Measurements from ENCODE around the gene MRPS9. TPM values are rescaled to one million over a fixed set of nuclear protein-coding genes. Genes with fewer than 3 reads are reported as not detected.

Gene MRPS9
- total RNA-seq, 1 donor from 2014 or later: 26.5 TPM

DNA sequence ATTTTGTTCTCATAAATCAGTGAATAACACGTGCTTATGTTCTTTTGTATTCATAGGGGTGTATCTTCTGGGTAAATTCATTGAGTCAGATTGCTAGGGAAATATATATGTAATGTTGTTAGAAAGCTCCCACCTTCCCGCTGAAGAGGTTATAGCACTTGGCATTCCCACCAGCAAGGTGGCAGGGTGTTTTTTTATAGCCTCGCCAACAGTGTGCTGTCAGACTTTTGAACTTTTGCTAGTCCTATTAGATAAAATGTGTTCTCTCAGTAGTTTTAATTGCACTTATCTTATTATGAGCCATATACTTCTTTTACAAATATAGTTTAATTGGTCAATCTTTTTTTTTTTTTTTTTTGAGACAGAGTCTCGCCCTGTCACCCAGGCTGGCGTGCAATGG lies 31.0 kb downstream of the MRPS9 start:
- ChIA-PET POLR2A (no interaction called here), CTCF (no interaction called here)
- ATAC-seq (ENCODE audit: low read depth): no peak
- Mint-ChIP-seq H3K9me3 (no peaks in the 10 kb centered on the region), H3K27me3 (no peaks in the 10 kb centered on the region), H3K4me1 (no peaks in the 10 kb centered on the region), H3K4me3 (no peak overlapping the region), H3K27ac (no peak overlapping the region), H3K36me3 (ENCODE audit: low read depth) (peaks cover 42% of the 10 kb centered on the region)
- TF ChIP-seq, protein P1, sequence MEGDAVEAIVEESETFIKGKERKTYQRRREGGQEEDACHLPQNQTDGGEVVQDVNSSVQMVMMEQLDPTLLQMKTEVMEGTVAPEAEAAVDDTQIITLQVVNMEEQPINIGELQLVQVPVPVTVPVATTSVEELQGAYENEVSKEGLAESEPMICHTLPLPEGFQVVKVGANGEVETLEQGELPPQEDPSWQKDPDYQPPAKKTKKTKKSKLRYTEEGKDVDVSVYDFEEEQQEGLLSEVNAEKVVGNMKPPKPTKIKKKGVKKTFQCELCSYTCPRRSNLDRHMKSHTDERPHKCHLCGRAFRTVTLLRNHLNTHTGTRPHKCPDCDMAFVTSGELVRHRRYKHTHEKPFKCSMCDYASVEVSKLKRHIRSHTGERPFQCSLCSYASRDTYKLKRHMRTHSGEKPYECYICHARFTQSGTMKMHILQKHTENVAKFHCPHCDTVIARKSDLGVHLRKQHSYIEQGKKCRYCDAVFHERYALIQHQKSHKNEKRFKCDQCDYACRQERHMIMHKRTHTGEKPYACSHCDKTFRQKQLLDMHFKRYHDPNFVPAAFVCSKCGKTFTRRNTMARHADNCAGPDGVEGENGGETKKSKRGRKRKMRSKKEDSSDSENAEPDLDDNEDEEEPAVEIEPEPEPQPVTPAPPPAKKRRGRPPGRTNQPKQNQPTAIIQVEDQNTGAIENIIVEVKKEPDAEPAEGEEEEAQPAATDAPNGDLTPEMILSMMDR (IDR thresholded peaks at IDR 0.05): no peak
- intact Hi-C loops (cut with micrococcal nuclease): no loop called here
- no peak for DNase-seq

DNA sequence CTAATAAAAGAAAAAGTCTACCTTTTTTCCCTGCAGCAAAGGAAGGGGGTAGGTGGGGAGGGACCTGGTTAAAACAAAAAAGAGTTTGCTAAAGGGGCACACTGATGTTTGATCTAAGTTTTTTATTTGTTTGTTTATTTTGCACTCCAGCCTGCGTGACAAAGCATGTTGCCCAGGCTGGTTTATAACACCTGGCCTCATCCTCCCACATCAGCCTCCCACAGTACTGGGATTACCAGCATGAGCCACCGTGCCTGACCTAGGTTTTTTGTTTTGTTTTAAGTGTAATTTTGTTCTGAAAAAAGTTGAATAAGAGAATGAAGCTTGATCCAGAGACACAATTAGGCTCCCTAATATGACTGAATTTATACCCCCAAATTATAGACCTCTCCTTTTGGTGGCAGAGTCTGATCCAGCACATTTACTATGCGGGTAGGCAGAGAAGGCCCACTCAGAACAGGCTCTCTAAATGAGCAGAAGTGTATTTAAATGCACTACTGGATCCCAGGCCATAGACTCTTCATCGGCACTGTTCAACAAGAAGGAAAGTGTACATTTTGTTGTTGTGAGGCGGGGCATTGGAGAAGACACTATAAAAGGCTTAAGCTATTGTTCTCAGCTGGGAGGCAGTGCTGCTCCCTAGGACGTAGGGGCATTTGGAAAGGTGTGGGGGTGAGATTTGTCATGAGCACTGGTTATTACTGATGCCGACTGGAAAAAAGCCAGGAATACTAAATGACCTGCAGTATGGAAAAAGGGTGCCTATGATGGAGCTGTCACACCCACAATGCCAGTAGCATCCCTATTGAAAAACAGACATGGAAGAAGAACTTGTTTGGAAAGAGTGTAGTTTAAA lies 32.4 kb downstream of the MRPS9 start:
- Mint-ChIP-seq H3K9me3 (no peaks in the 10 kb centered on the region), H3K4me3 (no peak overlapping the region), H3K27me3 (no peaks in the 10 kb centered on the region), H3K36me3 (ENCODE audit: low read depth) (peaks cover 45% of the 10 kb centered on the region), H3K27ac (no peak overlapping the region), H3K4me1 (no peaks in the 10 kb centered on the region)
- TF ChIP-seq, protein P1 (IDR thresholded peaks at IDR 0.05): no peak
- ChIA-PET POLR2A (no interaction called here), CTCF (no interaction called here)
- DNase-seq (no peak), ATAC-seq (ENCODE audit: low read depth) (no peak)
- intact Hi-C loops (cut with micrococcal nuclease): no loop called here

DNA sequence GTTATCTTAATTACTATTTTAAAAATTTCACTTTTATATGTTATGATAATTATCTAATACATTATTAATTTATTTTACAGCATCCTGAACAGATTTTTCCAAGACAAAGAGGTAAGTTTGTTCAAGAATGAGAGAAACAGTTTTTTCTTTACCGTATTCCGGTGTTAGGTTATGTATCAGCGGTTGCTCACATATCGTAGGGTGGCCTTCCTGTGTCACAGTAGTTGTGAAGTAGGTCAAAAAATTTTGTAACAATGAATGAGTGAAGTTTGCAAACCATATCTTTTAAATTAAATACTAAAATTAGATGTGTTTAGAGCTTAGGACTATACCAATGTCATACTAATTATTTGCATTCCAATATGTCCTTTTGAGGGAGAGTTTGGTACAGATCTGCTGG lies 33.5 kb downstream of the MRPS9 start:
- H3K27ac Mint-ChIP-seq: no peak overlapping the region
- ChIA-PET CTCF (no interaction called here), POLR2A (no interaction called here)
- H3K9me3 Mint-ChIP-seq: no peaks in the 10 kb centered on the region
- TF ChIP-seq, protein P1 (IDR thresholded peaks at IDR 0.05): no peak
- intact Hi-C loops (cut with micrococcal nuclease): no loop called here
- H3K27me3 Mint-ChIP-seq: no peaks in the 10 kb centered on the region
- ATAC-seq (ENCODE audit: low read depth) (no peak), DNase-seq (no peak)
- peaks cover 45% of the 10 kb centered on the region for H3K36me3 Mint-ChIP-seq (ENCODE audit: low read depth)
- H3K4me3 Mint-ChIP-seq: no peak overlapping the region
- H3K4me1 Mint-ChIP-seq: no peaks in the 10 kb centered on the region

DNA sequence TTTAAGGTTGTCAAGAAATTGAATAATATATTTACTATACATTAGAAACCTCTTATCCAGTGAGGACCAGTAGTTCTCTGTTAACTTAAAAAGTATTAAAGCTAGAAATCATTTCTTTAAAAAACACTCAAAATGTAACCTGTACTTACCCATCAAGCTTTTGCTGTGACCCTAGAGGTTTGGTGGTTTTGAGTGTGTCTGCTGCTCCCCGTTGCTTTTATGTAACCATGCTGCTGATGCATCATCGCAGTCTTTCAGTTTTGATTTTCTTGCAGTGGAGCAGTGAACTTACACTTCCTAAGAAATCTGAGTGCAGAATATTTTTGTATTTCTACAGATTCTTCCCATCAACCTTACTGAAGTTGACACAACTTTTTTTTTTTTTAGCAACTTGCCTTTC lies 34.2 kb downstream of the MRPS9 start:
- no peaks in the 10 kb centered on the region for H3K4me1 Mint-ChIP-seq
- TF ChIP-seq, protein P1 (IDR thresholded peaks at IDR 0.05): no peak
- intact Hi-C loops (cut with micrococcal nuclease): loop anchor here (1.0 kb wide), 1 partner anchor 21 kb away; no protein-coding TSS in a partner anchor
- ATAC-seq (ENCODE audit: low read depth) (no peak), DNase-seq (no peak)
- H3K27me3 Mint-ChIP-seq: no peaks in the 10 kb centered on the region
- H3K27ac Mint-ChIP-seq: no peak overlapping the region
- H3K36me3 Mint-ChIP-seq (ENCODE audit: low read depth): peaks cover 43% of the 10 kb centered on the region
- H3K4me3 Mint-ChIP-seq: no peak overlapping the region
- ChIA-PET CTCF (no interaction called here), POLR2A (no interaction called here)
- H3K9me3 Mint-ChIP-seq: no peaks in the 10 kb centered on the region

DNA sequence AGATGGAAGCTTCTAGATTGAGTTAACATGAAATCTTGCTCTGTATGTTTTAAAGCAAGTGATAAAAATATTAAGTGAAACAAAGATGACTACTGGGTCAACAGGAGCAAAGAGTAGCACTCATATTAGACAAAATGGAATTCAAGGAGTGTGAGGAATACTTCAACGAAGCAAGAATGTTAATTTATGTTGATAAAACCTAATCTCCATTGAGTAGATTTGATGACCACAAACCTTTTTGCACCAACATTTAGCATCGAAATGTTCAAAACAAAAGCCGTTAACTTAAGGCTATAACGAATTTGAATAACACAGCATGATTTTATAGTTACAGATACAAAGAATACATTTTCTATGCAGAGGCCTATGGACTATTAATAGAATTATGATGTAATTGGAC lies 35.7 kb downstream of the MRPS9 start:
- Mint-ChIP-seq H3K4me1 (no peaks in the 10 kb centered on the region), H3K27me3 (no peaks in the 10 kb centered on the region), H3K9me3 (no peaks in the 10 kb centered on the region), H3K4me3 (no peak overlapping the region), H3K27ac (no peak overlapping the region), H3K36me3 (ENCODE audit: low read depth) (peaks cover 40% of the 10 kb centered on the region)
- DNase-seq (no peak), ATAC-seq (ENCODE audit: low read depth) (no peak)
- CTCF ChIA-PET: no interaction called here
- TF ChIP-seq, protein P1 (IDR thresholded peaks at IDR 0.05): no peak
- intact Hi-C loops (cut with micrococcal nuclease): no loop called here
- POLR2A ChIA-PET: no interaction called here
